Measurements from ENCODE around the gene FAM107A.

FAM107A gene

DNA sequence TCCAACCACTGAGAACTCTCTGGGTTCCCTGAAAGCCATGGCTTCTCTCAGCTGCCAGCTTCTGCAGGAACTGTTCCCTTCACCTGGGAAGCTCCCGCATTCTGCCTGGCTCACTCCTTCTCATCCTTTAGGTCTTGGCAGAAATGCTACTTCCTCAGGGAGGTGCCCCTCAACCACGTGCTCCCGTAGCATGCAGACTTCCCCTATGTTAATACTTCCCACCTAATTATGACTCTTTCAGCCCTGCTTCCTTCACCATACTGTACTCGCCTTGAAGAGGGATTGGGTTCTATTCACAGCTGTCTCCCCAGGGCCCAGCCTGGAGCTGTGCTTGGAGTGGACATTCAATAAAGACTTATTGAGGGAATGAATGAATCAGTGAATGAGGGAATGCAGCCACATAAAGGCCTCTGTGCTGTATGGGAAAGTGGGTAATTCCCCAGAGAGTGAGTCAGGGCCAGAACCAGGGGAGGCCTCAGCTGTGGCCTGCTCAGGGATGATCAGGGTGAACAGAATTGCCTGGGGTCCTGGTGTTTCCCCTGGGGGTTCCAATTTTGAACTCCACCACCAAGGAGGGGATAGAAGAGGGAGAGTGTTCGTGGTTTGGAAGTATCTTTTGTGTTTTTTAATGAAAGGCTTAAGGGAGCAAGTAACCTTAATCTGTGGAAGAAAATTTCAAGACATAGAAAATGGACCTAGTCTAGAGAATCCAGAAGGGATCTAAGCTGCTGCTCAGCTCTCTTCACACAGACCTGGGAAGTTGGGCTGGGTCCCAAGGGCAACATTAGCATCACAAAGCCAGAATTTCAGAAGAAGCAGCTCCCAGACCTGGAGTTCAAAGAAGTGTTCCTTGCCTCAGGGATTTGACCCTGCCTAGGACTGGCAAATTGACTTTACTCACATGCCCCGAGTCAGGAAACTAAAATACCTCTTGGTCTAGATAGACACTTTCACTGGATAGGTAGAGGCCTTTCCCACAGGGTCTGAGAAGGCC, 14.6 kb upstream of the FAM107A start:
- no peak for DNase-seq

DNA sequence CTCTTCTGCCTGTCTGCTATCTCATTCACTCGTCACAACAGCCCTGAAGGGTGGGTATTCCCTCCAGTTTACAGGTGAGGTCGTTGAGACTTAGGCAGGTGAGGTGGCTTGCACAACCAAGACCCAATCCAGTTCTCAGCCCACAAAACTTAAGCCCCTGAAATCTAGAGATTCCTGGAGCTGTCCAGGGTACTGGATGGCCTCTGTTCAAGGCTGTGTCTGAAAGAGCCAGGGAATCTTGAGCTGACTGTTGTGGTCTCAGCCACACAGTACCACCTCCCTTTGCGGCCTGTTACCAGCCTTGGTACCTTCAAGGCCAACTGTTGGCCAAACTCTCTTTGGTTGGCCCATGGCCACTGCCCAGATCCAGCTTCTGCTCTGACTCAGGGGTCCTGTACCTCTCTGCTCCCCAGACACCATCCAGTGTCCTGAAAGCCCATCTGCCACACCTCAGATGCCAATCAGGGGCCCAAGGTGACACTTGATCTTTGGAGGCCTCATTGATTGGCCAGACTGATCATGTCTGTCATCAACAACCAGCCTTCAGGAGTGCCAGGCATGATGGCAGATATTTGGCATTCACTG, 10.9 kb upstream of the FAM107A start:
- DNase-seq = no peak

DNA sequence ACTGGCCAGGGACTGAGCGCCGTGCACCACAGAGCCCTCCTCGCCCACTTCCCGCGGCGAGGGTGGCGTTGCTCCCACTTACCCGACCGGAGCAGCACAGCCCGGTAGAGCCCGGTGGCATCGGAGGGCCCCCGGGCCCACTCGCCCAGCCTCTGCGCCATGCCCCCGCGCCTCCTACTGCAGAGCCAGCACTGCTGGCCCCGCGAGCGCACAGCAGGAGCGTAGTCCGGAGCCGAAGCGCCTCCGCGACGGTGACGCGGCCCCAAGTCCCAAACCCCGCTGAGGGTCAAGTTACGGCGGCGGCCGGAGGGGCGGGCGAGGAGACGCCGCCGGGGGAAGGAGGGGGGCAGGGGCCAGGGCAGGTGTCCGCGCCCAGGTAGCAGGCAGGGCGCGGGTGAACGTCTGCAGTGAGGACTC, 9.6 kb upstream of the FAM107A start:
- no peak for DNase-seq

DNA sequence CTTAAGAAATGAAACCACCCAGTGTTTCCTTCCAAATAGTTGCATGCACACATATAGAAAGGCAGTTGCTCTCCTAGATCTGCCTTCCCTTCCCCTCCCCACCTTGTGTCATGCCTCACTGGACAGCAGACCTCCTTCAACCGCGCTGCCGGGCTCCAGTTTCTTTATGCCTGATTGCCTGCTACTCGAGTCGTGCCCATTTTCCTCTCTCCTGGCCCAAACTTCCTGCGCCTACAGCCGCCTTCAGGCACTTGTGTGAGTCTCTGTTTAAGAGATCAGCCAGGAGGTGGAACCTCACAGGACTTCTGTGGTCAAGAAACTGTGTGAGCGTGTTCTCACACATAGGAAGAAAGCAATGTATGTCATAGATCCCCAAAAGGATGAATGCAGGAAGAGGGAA, 8.8 kb upstream of the FAM107A start:
- no peak for DNase-seq

DNA sequence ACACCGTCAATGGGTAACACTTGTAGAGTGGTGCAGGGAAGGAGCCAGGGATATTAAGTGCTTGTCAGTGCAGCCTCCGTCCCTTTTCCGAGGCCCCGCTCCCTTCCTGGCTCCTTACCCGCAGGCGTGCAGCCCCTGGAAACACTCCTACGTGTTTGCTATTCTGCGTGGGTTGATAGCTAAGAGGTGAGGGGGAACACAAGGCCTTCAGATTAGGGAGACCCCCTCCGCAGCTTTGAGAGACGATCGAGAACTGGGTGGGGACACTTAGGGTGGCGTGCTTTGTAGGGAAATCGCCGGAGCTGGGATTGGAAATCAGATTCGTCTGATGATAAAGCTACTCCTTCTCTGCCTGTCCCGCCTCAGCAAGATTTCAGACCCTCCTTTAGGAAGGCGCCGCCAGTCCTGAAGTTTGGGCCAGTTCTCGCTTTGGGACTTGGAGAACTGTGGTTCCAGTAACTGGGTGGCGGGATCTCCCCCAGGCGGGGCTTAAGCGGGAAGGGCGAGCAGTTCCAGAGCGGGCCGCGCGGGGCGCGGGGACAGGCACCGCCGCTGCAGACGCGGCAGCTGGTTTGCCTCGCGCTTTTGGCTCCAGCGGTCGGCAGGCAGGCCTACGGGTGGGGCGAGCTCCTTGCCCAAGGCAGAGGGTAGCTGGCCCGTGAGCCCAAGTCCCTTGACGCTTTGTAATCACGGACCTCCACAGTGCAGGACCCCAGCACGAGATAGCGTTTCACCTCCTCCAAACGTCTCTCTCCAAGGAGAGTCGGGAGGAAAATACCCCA, 8.0 kb upstream of the FAM107A start:
- peak in 4 of 5 experiments; percentile 8 to 65 (median 31) for DNase-seq

DNA sequence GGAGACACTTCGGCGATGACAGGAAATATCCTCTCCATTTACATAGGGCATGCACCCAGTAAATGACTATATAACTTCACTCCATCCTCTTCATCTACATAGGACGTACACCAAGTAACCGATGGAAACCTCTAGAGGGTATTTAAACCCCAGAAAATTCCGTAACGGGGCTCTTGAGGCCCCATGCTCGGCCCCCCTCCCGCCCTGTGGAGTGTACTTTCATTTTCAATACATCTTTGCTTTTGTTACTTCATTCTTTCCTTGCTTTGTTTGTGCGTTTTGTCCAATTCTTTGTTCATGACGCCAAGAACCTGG, 7.5 kb upstream of the FAM107A start:
- peak in 1 of 5 experiments; percentile 16 for DNase-seq

DNA sequence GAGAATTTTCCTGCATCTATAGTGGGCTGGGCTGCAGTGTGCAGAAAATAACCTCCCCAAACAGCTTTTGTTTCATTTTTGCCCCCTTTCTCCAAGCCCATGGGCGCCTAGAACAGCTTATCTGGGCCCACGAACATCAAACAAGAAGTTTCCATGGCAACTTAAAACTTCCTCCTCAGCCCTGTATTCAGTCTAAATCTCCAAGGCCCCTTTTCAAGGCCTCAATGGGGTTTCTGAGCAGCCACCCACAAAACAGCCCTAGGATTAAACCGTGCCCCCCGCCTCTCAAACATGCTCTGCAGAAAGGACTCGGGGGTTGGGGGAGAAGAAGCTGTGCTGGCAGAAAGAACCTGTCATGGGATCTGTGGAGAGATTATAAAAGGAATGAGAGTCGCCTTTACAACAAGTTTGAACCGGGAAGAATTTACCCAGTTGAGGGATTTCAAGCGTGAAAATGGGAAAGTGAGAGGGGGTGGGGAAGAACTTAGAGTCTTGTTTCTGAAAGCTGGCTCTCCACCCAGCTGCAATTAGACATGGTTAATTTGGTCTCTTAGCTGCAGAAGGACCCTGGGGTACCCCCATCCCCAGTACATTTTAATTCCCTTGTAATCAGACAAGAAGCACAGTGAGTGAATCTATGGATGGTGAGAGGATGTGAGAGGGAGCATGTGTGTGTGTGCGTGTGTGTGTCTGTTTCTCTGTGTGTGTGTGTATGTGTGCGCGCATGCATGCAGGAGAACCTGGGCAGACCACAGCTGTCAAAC, 4.3 kb upstream of the FAM107A start:
- peak in 1 of 5 experiments; percentile 19 for DNase-seq

DNA sequence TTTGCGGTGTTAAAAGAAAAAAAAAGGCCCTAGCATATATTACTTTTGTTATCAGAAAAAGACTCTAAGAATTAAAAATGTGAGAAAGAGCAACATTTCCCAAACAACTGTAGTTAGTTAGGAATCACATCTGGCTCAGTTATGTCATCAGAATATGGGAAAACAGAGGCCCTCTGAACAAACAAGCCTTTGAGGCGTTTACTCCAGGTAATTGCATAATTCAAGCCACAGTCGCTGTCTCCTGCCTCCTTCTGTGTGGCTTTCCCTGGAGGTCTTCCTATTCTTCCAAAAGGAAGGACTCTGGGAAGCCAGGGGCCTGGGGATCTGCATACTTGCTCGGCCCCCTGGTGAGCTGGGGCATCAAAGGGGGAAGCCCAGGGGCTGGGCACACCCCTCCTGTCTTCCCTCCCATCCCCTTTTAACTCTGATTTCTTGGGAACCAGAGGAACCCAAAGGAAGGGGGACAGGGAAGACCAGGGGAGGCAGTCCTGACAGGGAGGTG, 3.7 kb upstream of the FAM107A start:
- no peak for DNase-seq

DNA sequence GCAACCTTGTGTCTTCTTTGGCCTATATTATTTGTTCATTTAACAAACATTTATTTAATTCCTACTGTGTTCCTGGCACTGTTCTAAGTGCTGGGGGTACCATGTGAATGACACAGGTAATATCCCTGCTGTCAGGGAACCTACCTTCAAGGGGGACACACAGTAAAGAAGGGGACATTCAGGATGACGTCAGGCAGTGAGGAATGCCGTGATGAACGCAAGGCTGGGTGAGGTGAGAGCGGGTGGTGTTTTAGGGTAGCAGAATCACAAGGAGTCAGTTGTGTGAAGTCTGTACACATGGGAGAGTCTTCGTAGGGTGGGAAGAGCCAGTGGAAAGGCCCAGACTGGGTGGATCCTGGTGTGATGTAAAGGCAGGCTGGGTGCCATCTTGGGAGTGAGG, 1.7 kb upstream of the FAM107A start:
- DNase-seq = no peak

DNA sequence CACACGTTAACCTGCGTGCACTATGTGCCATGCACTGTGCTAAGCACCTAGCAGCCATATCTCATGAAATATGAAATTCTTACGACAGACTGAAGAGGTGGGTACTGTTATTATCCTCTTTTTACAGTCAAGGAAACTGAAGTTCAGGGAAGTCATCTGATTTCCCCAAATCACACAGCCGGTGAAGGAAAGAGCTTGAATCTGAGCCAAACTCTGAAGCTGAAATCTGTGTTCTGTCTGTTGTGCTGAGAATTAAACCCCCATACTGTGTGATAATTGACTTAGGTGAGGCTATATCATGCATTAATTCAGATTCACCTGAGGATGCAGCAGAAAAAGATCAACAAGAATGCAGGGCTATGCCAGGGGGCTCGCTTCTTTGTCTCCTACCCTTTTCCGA, 475 bp downstream of the FAM107A start:
- no peak for DNase-seq

DNA sequence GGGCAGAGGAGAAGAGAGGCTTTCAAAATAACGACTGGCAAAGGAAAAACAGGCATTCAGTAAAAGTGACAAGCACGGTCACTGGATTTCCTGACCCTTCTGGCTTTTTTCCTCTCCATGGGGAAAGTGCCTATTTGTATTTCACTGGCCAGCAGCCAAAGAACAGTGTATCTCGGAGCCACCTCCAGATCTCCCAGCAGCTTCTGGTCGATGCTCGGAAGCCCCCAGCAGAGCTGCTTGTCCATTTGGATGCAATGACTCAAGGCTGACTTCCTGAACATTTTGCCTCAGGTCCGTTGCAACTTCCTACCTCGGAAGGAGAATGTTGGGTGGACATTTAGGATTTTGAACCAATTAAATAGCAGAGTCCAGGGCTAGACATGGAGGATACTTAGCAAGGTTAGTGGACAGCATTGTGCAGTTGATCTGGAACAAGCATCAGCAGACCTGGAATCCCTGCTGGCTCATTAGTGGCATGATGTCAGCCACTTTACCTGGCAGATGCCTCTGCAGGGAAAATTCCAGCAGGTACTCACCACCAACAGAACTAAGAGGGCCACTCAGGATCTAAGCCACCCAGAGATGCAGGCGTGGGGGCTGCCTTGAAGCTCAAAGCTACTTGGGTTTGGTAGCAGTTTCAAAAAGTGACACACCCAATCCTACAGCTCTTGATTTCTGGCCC, 1.1 kb downstream of the FAM107A start:
- DNase-seq = no peak

DNA sequence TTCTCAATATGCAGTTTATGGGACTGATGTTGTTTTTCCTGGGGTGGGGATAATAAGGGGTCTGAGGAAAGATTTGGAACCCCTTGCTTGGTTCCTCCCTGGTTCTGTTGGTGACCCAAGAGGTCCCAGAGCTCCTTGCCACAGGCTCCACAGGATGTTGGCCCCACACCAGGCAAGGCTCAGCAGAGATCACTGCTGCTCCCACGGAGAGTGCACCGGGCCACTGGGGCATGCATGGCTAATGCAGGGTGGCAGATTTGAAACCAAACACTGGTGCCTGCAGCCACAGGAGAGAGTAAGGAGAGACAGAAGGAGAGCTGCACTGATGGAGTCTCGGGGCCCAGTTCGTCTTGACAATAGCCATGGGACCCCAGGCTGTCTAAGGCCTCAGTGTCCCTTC, 2.5 kb downstream of the FAM107A start:
- DNase-seq = no peak

DNA sequence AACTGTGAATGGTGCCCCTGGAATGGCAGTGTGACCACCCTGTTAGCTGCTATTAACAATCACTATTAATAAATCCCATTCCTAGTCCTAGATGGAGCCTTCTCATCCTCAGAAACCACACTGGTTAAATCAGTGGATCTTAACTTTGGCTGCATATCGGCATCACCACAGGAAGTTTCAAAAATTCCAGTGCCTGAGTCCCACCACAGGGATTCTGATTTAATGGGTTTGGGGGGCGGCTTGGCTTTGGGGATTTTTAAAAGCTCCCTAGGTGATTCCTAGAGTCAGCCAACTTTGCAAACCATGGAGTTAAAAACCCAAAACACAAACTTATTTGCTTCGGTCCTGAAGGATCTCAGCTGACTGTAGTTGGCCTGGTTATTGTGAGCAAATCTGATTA, 3.1 kb downstream of the FAM107A start:
- no peak for DNase-seq

DNA sequence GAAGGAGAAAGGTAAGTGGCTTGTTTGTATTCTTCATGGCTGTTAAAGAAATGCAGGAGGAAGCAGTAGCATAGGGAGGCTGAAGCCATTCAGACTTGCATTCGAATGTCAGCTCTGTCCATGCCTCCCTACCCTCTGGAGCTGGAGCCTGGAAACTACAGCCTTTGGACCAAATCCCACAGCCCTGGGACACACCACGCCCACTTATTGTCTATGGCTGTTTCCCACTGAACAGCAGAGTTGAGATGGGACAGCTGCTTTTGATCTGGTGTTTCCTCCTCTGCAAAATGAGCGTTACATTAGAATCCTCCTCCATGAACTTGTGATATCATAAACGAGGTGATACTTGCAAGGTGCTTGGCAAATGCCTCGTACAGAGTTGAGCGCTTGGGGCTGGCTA, 3.6 kb downstream of the FAM107A start:
- no peak for DNase-seq

DNA sequence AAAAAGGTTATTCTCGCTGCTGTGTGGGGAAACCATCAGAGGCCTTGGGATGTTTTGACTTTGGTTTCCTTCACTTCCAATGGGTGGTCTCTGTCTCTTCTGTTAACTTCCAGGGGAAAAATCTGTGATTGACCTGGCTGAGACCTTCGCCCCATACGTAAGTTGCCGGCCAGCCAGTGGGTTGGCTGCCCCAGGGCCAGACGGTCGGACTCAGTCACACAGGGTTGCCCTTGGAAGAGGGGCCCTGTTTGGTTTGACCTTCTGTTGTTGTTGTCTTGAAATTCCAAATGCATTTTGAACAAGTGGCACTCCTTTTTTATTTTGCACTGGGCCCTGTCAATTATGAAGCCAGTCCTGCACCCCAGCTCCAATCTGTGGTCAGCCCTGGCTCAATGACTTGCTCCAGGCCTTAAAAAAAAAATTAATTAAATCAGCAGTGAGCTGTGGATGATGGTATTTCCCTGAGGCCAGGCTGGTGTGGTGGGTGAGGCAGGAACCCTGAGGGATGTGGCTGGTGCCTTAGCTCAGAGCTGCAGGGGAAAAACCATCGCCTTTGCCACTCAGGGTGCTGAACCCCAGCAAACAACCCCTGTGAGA, 4.5 kb downstream of the FAM107A start:
- no peak for DNase-seq

DNA sequence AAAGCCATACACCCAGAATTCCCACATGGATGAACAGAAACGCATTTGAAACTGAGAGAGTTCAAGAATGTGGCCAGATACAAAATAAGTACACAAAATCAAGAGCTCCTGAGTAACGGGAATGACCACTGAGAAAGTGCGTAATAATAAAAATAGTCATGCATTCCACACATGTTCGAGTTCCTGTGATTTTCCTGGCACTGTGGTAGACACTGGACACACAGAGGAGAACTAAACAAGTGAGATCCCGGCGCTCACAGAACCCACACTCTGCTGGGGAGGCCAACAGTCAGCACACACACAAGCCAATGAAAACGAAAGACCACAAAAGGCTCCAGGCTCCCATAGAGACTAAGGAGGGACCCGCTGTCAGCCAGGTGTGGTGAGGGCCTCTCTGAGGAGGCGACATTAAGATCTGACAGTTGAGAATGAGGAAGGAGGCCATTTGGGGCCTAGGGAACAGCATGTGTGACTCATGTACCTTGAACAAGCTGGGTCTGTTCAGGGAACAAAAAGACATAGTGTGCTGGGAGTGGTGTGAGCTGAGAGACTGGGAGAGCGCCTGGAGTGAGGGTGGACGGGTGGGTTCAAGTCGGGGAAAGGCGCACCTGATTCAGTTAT, 5.1 kb downstream of the FAM107A start:
- DNase-seq = no peak

DNA sequence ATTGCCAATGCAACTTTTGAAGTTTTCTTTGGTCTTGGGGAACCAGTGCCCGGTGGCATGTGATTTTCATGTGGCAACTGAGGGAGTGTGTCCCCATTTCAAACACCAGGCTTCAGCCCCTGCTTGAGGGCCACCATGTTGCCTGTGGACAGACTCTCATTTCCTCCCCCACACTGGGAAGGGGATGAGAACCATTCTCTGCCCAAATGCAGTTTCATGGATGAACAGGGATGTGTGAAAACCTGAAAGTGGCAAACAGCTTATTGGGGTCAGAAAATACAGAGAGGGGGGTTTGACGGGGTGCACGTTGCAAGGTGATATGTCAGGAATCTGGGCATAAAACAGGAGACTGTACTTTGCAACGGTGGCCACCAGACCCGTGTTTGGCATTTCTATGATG, 6.3 kb downstream of the FAM107A start:
- no peak for DNase-seq

DNA sequence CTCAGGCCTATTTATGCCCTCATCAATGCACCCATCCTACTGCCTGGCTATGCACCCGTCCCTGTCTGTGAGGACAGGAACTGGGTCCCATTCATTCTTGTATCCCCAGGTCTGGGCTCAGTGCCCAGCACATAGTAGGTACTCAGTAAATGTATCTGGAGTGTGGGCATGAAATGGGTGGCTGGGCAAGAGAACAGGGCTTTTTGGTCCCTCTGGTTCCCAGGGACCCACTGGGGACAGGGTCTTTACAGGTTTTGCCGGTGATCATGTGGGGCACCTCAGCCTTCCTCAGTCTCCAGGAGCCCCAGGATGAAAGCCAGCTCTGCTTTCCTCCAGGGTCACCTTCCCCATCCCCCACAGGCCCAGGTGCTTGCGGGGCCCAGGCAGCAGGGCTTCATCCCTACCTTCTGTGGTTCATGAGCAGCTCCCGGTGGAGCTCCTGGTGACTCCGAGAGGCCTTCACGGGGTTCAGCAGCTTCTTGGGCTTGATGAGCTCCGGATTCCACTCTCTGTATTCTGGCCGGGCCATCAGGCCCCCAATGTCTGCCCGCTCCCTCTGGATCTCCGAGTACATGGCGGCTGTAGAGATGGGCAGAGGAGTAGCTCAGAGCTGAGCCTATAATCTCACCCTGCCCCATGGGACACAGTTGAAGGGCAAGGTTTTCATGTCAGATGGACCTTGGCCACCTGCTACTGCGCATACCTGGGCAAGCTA, 7.7 kb downstream of the FAM107A start:
- DNase-seq = no peak

DNA sequence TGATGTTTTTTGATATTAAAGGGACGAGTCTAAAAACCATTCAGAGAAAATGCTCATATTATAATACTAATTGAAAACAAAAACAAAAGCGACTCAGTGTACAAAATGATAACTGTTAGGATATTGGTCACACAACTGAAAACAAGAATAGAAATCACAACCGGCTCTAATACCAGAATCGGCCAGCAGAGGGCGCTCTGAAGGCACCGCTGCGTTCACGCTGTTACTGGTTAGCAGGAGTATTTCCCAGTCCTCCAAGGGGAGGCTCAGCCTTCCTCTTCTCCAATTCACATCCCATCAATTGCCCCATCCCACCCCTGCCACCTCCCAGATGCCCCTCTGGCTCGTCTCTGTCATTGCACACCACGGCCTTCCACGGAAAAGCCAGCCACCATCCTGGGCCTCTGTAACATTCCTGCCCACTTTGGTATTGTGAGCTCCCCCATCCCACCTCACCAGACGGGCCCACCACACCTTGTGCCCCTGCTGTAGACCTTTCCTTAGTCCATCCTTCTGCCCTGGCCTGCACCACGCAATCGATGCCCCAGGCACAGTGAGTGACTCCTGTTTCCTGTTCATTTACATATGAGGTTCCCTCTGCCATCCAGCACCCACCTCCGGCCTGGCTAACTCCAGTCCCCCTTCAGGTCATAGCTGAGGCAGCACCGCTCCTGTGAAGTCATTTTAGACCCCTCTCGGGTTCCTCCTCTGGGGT, 8.5 kb downstream of the FAM107A start:
- DNase-seq = peak; percentile 1 to 69 (median 54)

DNA sequence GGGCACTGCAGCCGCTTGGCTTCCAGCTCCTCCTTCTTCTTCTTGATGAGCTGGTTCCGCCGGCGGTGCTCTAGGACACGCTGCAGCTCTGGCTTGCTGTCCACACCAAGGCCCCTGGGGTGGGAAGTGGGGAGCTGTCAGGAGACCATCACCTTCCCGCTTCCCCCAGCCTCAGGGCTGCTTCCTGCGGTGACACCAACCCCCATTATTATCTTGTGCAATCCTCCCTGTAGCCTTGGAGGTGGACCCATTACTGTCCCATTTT, 10.0 kb downstream of the FAM107A start:
- DNase-seq = no peak
